Thymus (tissue), 11 donors: ENCODE results near the gene TMEM223. TPM values are rescaled to one million over a fixed set of nuclear protein-coding genes. Genes with fewer than 3 reads are reported as not detected.

Experiments used
- DNase-seq, 9 donors: peaks; one replicate each; pipeline ENCODE4 v3.0.0-alpha.2; 2013; ENCODE audit warnings: low spot score in 9 of 9, low read depth in 6 of 9, missing footprints in 1 of 9
- H3K27ac ChIP-seq, 2 donors: one replicate each; pipeline ENCODE4 v1.5.1; 2013; ENCODE audit warnings: control low read depth in 1 of 2, low read depth in 1 of 2, low read length in 1 of 2, mild to moderate bottlenecking in 1 of 2, moderate library complexity in 1 of 2
- H3K27me3 ChIP-seq, 2 donors: one replicate each; pipeline ENCODE4 v1.5.1; 2013; ENCODE audit warnings: low read length in 1 of 2; ENCODE audit not compliant: control insufficient read depth in 2 of 2, insufficient read depth in 1 of 2
- H3K36me3 ChIP-seq, 2 donors: one replicate each; pipeline ENCODE4 v1.5.1; 2013; ENCODE audit warnings: low read length in 1 of 2, mild to moderate bottlenecking in 1 of 2, moderate library complexity in 1 of 2; ENCODE audit not compliant: control insufficient read depth in 2 of 2, insufficient read depth in 2 of 2
- H3K4me1 ChIP-seq, 2 donors: one replicate each; pipeline ENCODE4 v1.5.1; 2013; ENCODE audit warnings: low read length in 2 of 2; ENCODE audit not compliant: control insufficient read depth in 2 of 2, insufficient read depth in 2 of 2
- H3K4me3 ChIP-seq, 2 donors: one replicate each; pipeline ENCODE4 v1.5.1; 2013; ENCODE audit warnings: low read length in 2 of 2, control low read depth in 1 of 2, mild to moderate bottlenecking in 1 of 2
- H3K9me3 ChIP-seq, 2 donors: one replicate each; pipeline ENCODE4 v1.5.1; 2013; ENCODE audit warnings: low read length in 1 of 2, mild to moderate bottlenecking in 1 of 2; ENCODE audit not compliant: control insufficient read depth in 2 of 2, insufficient read depth in 1 of 2
- WGBS: extraction: QIAGEN DNeasy Blood & Tissue Kit; methylation state at CpG from one replicate; pipeline ENCODE4 v1.1.7; 2013; 5-methylcytosine and 5-hydroxymethylcytosine counted together
- polyA plus RNA-seq: library from polyadenylated mRNA; stranded (reverse); fragments of 200-250 nt; gene quantifications from one replicate; pipeline ENCODE4 v1.2.3, GENCODE V29; 2013
- total RNA-seq: library from RNA; stranded (reverse); fragments of 120-200 nt; gene quantifications from one replicate; pipeline ENCODE4 v1.2.4, GENCODE V29; 2013
- donor health status: healthy.

The TMEM223 gene
- total and polyA plus RNA-seq, 2 donors = 18.4 to 19.9 TPM

GRCh38 chr11:62788991-62789390, 2.8 kb downstream of the TMEM223 start:
- Histone ChIP-seq H3K36me3 (peaks cover 25 to 51% of the 10 kb centered on the region in 2 donors), H3K27ac (peak overlapping the region in 1 of 2 donors; percentile 11), H3K27me3 (no peaks in the 10 kb centered on the region), H3K4me1 (peaks cover 4 to 39% of the 10 kb centered on the region in 2 donors), H3K9me3 (no peaks in the 10 kb centered on the region), H3K4me3 (no peak overlapping the region)
- no peak for DNase-seq
- 94% methylated on average over 5 of the region's 5 CpGs for WGBS

GRCh38 chr11:62787005-62787759, 4.6 kb downstream of the TMEM223 start, which contains the start of gene TMEM179B:
Gene TMEM179B, plus strand, starts transcription at chr11:62787402. Its CDS starts 30 bp downstream, at chr11:62787432.
- WGBS = under 1% methylated on average over 88 of the region's 88 CpGs
- Histone ChIP-seq H3K4me1 (peaks cover 1 to 35% of the 10 kb centered on the region in 2 donors), H3K27ac (peak within 1 kb of the TSS; percentile 96 to 98), H3K27me3 (no peaks in the 10 kb centered on the region), H3K36me3 (peaks cover 25 to 41% of the 10 kb centered on the region in 2 donors), H3K9me3 (no peaks in the 10 kb centered on the region), H3K4me3 (peak within 1 kb of the TSS; percentile 93 to 99)
- peak; percentile 96 to 100 (median 99) for DNase-seq

- no peaks in the 10 kb centered on the region for H3K27me3 ChIP-seq
- peak in 8 of 9 donors; percentile 62 to 92 (median 82) for DNase-seq
- peaks cover 30 to 44% of the 10 kb centered on the region in 2 donors for H3K36me3 ChIP-seq
- WGBS = 2% methylated on average over 51 of the region's 51 CpGs
- H3K4me3 ChIP-seq = peak overlapping the region; percentile 93 to 99
- peak overlapping the region; percentile 96 to 98 for H3K27ac ChIP-seq
- peaks cover 0 to 32% of the 10 kb centered on the region in 2 donors for H3K4me1 ChIP-seq
- no peaks in the 10 kb centered on the region for H3K9me3 ChIP-seq
Measured at GRCh38 chr11:62786318-62787004, 5.3 kb downstream of the TMEM223 start.

- peaks cover 0 to 6% of the 10 kb centered on the region in 2 donors for H3K4me1 ChIP-seq
- no peaks in the 10 kb centered on the region for H3K27me3 ChIP-seq
- H3K36me3 ChIP-seq = peaks cover 23 to 42% of the 10 kb centered on the region in 2 donors
- no peak for DNase-seq
- H3K27ac ChIP-seq = no peak overlapping the region
- 98% methylated on average over 7 of the region's 7 CpGs for WGBS
- H3K9me3 ChIP-seq = no peaks in the 10 kb centered on the region
- no peak overlapping the region for H3K4me3 ChIP-seq
Measured at GRCh38 chr11:62782753-62783152, 9.1 kb downstream of the TMEM223 start.

- DNase-seq = no peak
- H3K27me3 ChIP-seq = no peaks in the 10 kb centered on the region
- H3K27ac ChIP-seq = no peak overlapping the region
- peaks cover 49 to 53% of the 10 kb centered on the region in 2 donors for H3K36me3 ChIP-seq
- 97% methylated on average over 3 of the region's 3 CpGs for WGBS
- H3K4me3 ChIP-seq = no peak overlapping the region
- no peaks in the 10 kb centered on the region for H3K9me3 ChIP-seq
- no peaks in the 10 kb centered on the region for H3K4me1 ChIP-seq
Measured at GRCh38 chr11:62778441-62778840, 13.4 kb downstream of the TMEM223 start.

- no peaks in the 10 kb centered on the region for H3K27me3 ChIP-seq
- no peak overlapping the region for H3K4me3 ChIP-seq
- peaks cover 0 to under 1% of the 10 kb centered on the region in 2 donors for H3K4me1 ChIP-seq
- H3K27ac ChIP-seq = no peak overlapping the region
- no peak for DNase-seq
- WGBS = 97% methylated on average over 2 of the region's 2 CpGs
- H3K9me3 ChIP-seq = no peaks in the 10 kb centered on the region
- H3K36me3 ChIP-seq = peaks cover 45 to 49% of the 10 kb centered on the region in 2 donors
Measured at GRCh38 chr11:62777389-62777788, 14.4 kb downstream of the TMEM223 start.

- H3K27ac ChIP-seq = no peak overlapping the region
- H3K36me3 ChIP-seq = peaks cover 38 to 42% of the 10 kb centered on the region in 2 donors
Measured at GRCh38 chr11:62775646-62776045, 16.2 kb downstream of the TMEM223 start.

GRCh38 chr11:62774407-62774806, 17.4 kb downstream of the TMEM223 start:
- Histone ChIP-seq H3K4me1 (peaks cover 5 to 22% of the 10 kb centered on the region in 2 donors), H3K27ac (no peak overlapping the region)
- WGBS = 97% methylated on average over 6 of the region's 6 CpGs

More at GRCh38 chr11:62775646-62776045, 16.2 kb downstream of the TMEM223 start:
- H3K4me3 ChIP-seq = no peak overlapping the region
- H3K27me3 ChIP-seq = no peaks in the 10 kb centered on the region
- no peak for DNase-seq
- 98% methylated on average over 17 of the region's 17 CpGs for whole genome bisulfite sequencing
- H3K4me1 ChIP-seq = peaks cover 5 to 11% of the 10 kb centered on the region in 2 donors
- no peaks in the 10 kb centered on the region for H3K9me3 ChIP-seq

More at GRCh38 chr11:62774407-62774806, 17.4 kb downstream of the TMEM223 start:
- H3K4me3 ChIP-seq = no peak overlapping the region
- H3K36me3 ChIP-seq = peaks cover 34 to 38% of the 10 kb centered on the region in 2 donors
- DNase-seq = no peak
- H3K27me3 ChIP-seq = no peaks in the 10 kb centered on the region
- H3K9me3 ChIP-seq = no peaks in the 10 kb centered on the region
